Measurements from ENCODE around the gene RBM12. TPM values are rescaled to one million over a fixed set of nuclear protein-coding genes. Genes with fewer than 3 reads are reported as not detected.
A peak's percentile ranks its signal among the peaks of the same experiment; 100 is the strongest.
"Not testable (repeated sequence)": the region's sequence is repeated elsewhere in the genome, so short reads cannot be mapped to it uniquely, and the experiment has no call there.

The RBM12 gene
- total RNA-seq, 1 donor from 2014 or later, result 189 TPM

- Mint-ChIP-seq H3K36me3 (ENCODE audit: low read depth) (peaks cover 10% of the 10 kb centered on the region), H3K4me3 (no peak overlapping the region)
Observed at GRCh38 chr20:35710039-35710438, 45.3 kb upstream of the RBM12 start.

DNA sequence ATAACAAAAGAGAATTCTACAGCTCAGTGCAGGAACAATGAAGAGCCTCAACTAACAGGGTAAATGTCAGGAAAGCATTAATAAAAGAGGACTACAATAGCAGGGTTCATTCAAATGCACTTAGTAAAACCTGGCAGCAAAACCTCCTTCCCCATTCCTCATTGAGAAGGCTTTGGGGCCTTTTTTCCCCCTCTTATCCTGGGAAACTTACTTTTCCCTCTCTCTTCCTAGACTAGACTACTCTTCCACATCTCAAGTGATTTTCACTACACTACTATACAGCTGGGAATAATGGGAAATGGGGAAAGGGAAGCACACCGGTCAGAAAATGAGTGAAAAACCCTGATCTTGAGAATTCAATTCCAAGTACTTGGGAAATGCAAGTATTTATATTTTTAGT lies 44.6 kb upstream of the RBM12 start:
- DNase-seq (ENCODE audit: low read depth, low spot score), result no peak
- no peak for TF ChIP-seq CTCF (conservative IDR thresholded peaks at IDR 0.05)
- Mint-ChIP-seq H3K36me3 (ENCODE audit: low read depth) (peaks cover 14% of the 10 kb centered on the region), H3K27me3 (ENCODE audit: low read depth) (no peaks in the 10 kb centered on the region), H3K9me3 (no peaks in the 10 kb centered on the region), H3K4me1 (peaks cover 31% of the 10 kb centered on the region), H3K4me3 (peak overlapping the region; percentile 4), H3K27ac (ENCODE audit: unreplicated experiment) (no peak overlapping the region)

More at GRCh38 chr20:35710039-35710438, 45.3 kb upstream of the RBM12 start:
- DNase-seq (ENCODE audit: low read depth, low spot score), result no peak
- no peak for TF ChIP-seq CTCF (conservative IDR thresholded peaks at IDR 0.05)
- Mint-ChIP-seq H3K4me1 (peaks cover 31% of the 10 kb centered on the region), H3K27ac (ENCODE audit: unreplicated experiment) (no peak overlapping the region), H3K9me3 (no peaks in the 10 kb centered on the region), H3K27me3 (ENCODE audit: low read depth) (no peaks in the 10 kb centered on the region)

- Mint-ChIP-seq H3K36me3 (ENCODE audit: low read depth) (peaks cover 17% of the 10 kb centered on the region), H3K9me3 (no peaks in the 10 kb centered on the region)
Observed at GRCh38 chr20:35708502-35708901, 43.8 kb upstream of the RBM12 start.

GRCh38 chr20:35706591-35707529 lies 42.2 kb upstream of the RBM12 start:
- not testable (repeated sequence) for H3K27ac Mint-ChIP-seq (ENCODE audit: unreplicated experiment); H3K4me3 Mint-ChIP-seq; DNase-seq (ENCODE audit: low read depth, low spot score); H3K27me3 Mint-ChIP-seq (ENCODE audit: low read depth); H3K9me3 Mint-ChIP-seq
- H3K36me3 Mint-ChIP-seq (ENCODE audit: low read depth), result peaks cover 14% of the 10 kb centered on the region
- H3K4me1 Mint-ChIP-seq, result peaks cover 24% of the 10 kb centered on the region

More at GRCh38 chr20:35708502-35708901, 43.8 kb upstream of the RBM12 start:
- Mint-ChIP-seq H3K27ac (ENCODE audit: unreplicated experiment) (no peak overlapping the region), H3K4me3 (no peak overlapping the region), H3K4me1 (peaks cover 31% of the 10 kb centered on the region), H3K27me3 (ENCODE audit: low read depth) (no peaks in the 10 kb centered on the region)
- no peak for DNase-seq (ENCODE audit: low read depth, low spot score)
- TF ChIP-seq CTCF (conservative IDR thresholded peaks at IDR 0.05), result no peak

DNA sequence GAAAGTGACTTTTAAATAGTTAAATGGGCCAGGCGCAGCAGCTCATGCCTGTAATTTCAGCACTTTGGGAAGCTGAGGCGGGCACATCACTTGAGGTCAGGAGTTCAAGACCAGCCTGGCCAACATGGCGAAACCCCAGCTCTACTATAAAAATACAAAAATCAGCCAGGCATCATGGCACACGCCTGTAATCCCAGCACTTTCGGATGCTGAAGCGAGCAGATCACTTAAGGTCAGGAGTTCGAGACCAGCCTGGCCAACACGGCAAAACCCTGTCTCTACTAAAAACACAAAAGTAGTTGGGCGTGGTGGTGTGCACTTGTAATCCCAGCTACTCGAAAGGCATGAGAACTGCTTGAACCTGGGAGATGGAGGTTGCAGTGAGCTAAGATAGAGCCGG lies 41.2 kb upstream of the RBM12 start:
- Mint-ChIP-seq H3K4me1 (peaks cover 17% of the 10 kb centered on the region), H3K36me3 (ENCODE audit: low read depth) (peaks cover 14% of the 10 kb centered on the region)
- DNase-seq (ENCODE audit: low read depth, low spot score); H3K27ac Mint-ChIP-seq (ENCODE audit: unreplicated experiment); H3K9me3 Mint-ChIP-seq; H3K27me3 Mint-ChIP-seq (ENCODE audit: low read depth); H3K4me3 Mint-ChIP-seq: not testable (repeated sequence)

DNA sequence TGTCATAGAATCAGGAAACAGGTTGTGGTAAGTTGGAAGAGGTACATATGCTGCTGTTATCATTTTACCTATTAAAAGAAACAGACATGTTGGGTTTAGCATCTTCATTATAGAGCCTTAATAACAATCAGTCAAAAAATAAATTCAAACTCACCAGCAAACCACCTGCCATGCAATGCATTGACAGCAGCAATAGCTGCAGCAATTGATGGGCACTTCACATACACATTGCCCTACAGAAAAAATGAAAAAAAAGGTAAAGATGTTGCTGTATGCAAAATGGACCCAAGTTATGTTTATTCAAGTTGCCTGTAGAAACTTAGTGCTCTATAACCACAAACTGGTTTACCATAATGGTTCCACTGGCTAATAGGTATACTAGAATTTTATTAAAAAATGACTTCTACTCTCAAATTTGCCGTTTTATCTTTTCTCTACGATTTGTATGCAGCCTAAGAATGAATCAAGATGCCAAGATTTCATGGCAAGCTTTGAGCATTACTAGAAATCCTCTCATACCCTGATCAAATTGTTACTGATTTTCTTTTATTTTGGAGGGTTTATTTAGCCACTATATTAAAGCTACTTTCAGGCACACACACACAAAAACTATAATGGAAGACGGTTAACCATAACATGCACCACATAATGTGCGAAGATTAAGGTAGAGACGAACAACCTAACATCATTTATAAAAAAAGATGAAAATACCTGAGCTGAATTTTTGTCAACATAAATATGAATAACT lies 40.0 kb upstream of the RBM12 start:
- H3K4me3 Mint-ChIP-seq, result peak overlapping the region; percentile 27
- no peak for TF ChIP-seq CTCF (conservative IDR thresholded peaks at IDR 0.05)
- peaks cover 14% of the 10 kb centered on the region for H3K36me3 Mint-ChIP-seq (ENCODE audit: low read depth)
- peaks cover 3% of the 10 kb centered on the region for H3K27me3 Mint-ChIP-seq (ENCODE audit: low read depth)
- H3K9me3 Mint-ChIP-seq, result no peaks in the 10 kb centered on the region
- no peak for DNase-seq (ENCODE audit: low read depth, low spot score)
- H3K27ac Mint-ChIP-seq (ENCODE audit: unreplicated experiment), result peak overlapping the region; percentile 58
- peaks cover 20% of the 10 kb centered on the region for H3K4me1 Mint-ChIP-seq
